Keratinocyte (primary cell): Measurements from ENCODE around the gene FOXD4L3. TPM values are rescaled to one million over a fixed set of nuclear protein-coding genes. Genes with fewer than 3 reads are reported as not detected.
"Not testable (repeated sequence)": the region's sequence is repeated elsewhere in the genome, so short reads cannot be mapped to it uniquely, and the experiment has no call there.

ENCODE experiments used
- DNase-seq: peaks from one replicate; pipeline ENCODE4 v3.0.0-alpha.2; 2011; ENCODE audit warnings: low read depth, missing footprints, low spot score
- FAIRE-seq: peaks from 2 replicates; lab custom pipeline; 2011; peaks lifted over from hg19 to GRCh38; lab: Jason Lieb, UNC
- H2AFZ ChIP-seq: 2 replicates; pipeline ENCODE4 v1.6.0; 2012; ENCODE audit warnings: low read length, control low read depth, inconsistent platforms; ENCODE audit not compliant: control insufficient read depth
- H3K27ac ChIP-seq: 2 replicates; pipeline ENCODE4 v1.5.1; 2011; ENCODE audit warnings: low read length; ENCODE audit not compliant: control insufficient read depth, insufficient read depth
- H3K27me3 ChIP-seq: 3 replicates; pipeline ENCODE4 v1.6.0; 2011; ENCODE audit warnings: low read length; ENCODE audit not compliant: control insufficient read depth, insufficient read depth; ENCODE audit errors: extremely low read depth
- H3K36me3 ChIP-seq, 2 experiments: 2 replicates in 1 of 2; 3 replicates in 1 of 2; pipeline ENCODE4 v1.5.1; 2011; ENCODE audit warnings: low read length in 2 of 2, mild to moderate bottlenecking in 1 of 2; ENCODE audit not compliant: control insufficient read depth in 2 of 2, insufficient read depth in 2 of 2; ENCODE audit errors: extremely low read depth in 1 of 2
- H3K4me1 ChIP-seq: 3 replicates; pipeline ENCODE4 v1.5.1; 2011; ENCODE audit warnings: low read length; ENCODE audit not compliant: control insufficient read depth, insufficient read depth; ENCODE audit errors: extremely low read depth
- H3K4me2 ChIP-seq: 3 replicates; pipeline ENCODE4 v1.6.0; 2011; ENCODE audit warnings: low read depth, low read length; ENCODE audit not compliant: control insufficient read depth, insufficient read depth; ENCODE audit errors: extremely low read depth
- H3K4me3 ChIP-seq, 3 experiments: fragments of 200-600 bp in 1 of 3; sonication (generic) in 1 of 3; 2 replicates in 2 of 3; 3 replicates in 1 of 3; pipeline ENCODE4 v1.5.1; 2011 to 2016; ENCODE audit warnings: low read length in 3 of 3, mild to moderate bottlenecking in 3 of 3, control low read depth in 2 of 3, inconsistent platforms in 1 of 3, low read depth in 1 of 3, mixed read lengths in 1 of 3, mixed run types in 1 of 3, moderate library complexity in 1 of 3; ENCODE audit not compliant: control insufficient read depth in 2 of 3, insufficient read depth in 2 of 3; ENCODE audit errors: extremely low read depth in 1 of 3
- H3K79me2 ChIP-seq: 2 replicates; pipeline ENCODE4 v1.6.0; 2012; ENCODE audit warnings: low read length; ENCODE audit not compliant: control insufficient read depth, insufficient read depth
- H3K9ac ChIP-seq: 3 replicates; pipeline ENCODE4 v1.6.0; 2011; ENCODE audit warnings: low read length; ENCODE audit not compliant: control insufficient read depth, insufficient read depth; ENCODE audit errors: extremely low read depth
- H3K9me1 ChIP-seq: 3 replicates; pipeline ENCODE4 v1.6.0; 2011; ENCODE audit warnings: low read length; ENCODE audit not compliant: control insufficient read depth, insufficient read depth; ENCODE audit errors: extremely low read depth
- H3K9me3 ChIP-seq: 2 replicates; pipeline ENCODE4 v1.5.1; 2012; ENCODE audit warnings: low read depth, low read length; ENCODE audit not compliant: control insufficient read depth
- H4K20me1 ChIP-seq: 3 replicates; pipeline ENCODE4 v1.6.0; 2011; ENCODE audit warnings: low read length; ENCODE audit not compliant: control insufficient read depth, insufficient read depth; ENCODE audit errors: extremely low read depth
- dilution Hi-C: fragments of 300-500 bp; cut with MboI; formaldehyde crosslinking; loops from one replicate; pipeline ENCODE4 v1.7.0; 2020; ENCODE audit warnings: low sequenced_read_pairs; ENCODE audit not compliant: extremely low pct_ligation_motif_present
- polyA plus RNA-seq, 5 experiments: library from polyadenylated mRNA; depleted of rRNA in 3 of 5; stranded (reverse) in 3 of 5; stranded (forward) in 1 of 5; unstranded in 1 of 5; fragments of >200 nt; gene quantifications; 1 replicate in 1 of 5; 2 replicates in 3 of 5; 3 replicates in 1 of 5; pipeline versions ENCODE4 v1.2.1 to v1.2.3, GENCODE V29; 2011 to 2012; ENCODE audit warnings: missing spikeins in 2 of 5, low read depth in 1 of 5, low replicate concordance in 1 of 5

Gene FOXD4L3
- polyA plus RNA-seq, 1 donor (not counting 4 experiments of a cell fraction or from before 2014, with no cell fraction given), result not detected

GRCh38 chr9:68318209-68318608 lies 15.5 kb downstream of the FOXD4L3 start:
- FAIRE-seq, H3K9me1 ChIP-seq, H3K4me2 ChIP-seq, H3K27ac ChIP-seq, H3K9me3 ChIP-seq, H4K20me1 ChIP-seq, H3K27me3 ChIP-seq, H2AFZ ChIP-seq, H3K4me3 ChIP-seq, H3K9ac ChIP-seq, H3K36me3 ChIP-seq, H3K79me2 ChIP-seq, DNase-seq, H3K4me1 ChIP-seq, dilution Hi-C loops: not testable (repeated sequence)

GRCh38 chr9:68323749-68324148 lies 21.1 kb downstream of the FOXD4L3 start:
- H3K36me3 ChIP-seq, H3K9me1 ChIP-seq, dilution Hi-C loops, H3K27ac ChIP-seq, H3K4me2 ChIP-seq, H3K79me2 ChIP-seq, H2AFZ ChIP-seq, DNase-seq, H3K9ac ChIP-seq, FAIRE-seq, H3K9me3 ChIP-seq, H3K4me3 ChIP-seq, H3K4me1 ChIP-seq, H4K20me1 ChIP-seq, H3K27me3 ChIP-seq: not testable (repeated sequence)

DNA sequence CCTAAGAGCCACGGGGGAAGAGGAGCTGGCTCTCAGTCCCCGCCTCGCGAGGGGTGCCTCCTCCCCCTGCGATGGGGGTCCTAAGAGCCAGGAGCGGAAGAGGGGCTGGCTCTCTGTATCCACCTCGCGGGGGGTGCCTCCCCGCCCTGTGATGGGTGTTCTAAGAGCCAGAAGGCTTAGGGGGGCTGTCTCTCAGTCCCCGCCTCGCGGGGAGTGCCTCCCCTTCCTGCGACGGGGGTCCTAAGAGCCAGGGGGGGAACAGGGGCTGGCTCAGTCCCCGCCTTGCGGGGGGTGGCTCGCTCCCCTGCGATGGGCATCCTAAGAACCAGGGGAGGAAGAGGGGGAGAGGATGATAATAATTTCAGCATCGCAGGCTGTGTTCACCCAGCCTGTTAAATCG lies 21.9 kb downstream of the FOXD4L3 start:
- FAIRE-seq, dilution Hi-C loops, H3K27me3 ChIP-seq: not testable (repeated sequence)

DNA sequence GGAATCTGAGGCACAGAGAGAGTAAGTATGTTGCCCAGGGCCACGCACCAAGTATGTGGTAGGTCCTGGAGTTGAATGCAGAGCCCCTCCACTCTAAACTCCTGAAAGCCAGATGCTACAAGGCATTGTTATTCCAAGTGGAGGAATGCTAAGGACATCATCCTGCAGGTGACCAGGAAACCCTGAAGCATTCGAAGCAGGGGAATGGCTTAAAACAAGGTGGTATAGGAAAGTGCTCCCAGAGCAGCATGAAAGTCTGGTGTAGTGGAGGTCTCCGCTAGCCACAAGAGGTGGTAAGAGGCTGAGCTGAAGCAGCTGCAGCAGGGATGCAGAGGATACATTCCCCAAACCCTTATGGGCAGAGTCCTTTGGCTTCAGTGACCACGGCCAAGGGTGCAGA lies 26.4 kb downstream of the FOXD4L3 start:
- H3K36me3 ChIP-seq, H3K9me3 ChIP-seq, H3K4me2 ChIP-seq, H3K9me1 ChIP-seq, H3K4me3 ChIP-seq, DNase-seq, dilution Hi-C loops, H3K27ac ChIP-seq, H3K79me2 ChIP-seq, H3K27me3 ChIP-seq, H2AFZ ChIP-seq, FAIRE-seq, H3K4me1 ChIP-seq, H4K20me1 ChIP-seq, H3K9ac ChIP-seq: not testable (repeated sequence)

More for the DNA sequence above, 21.9 kb downstream of the FOXD4L3 start:
- H3K9me3 ChIP-seq, H3K4me3 ChIP-seq, H3K9ac ChIP-seq, H3K36me3 ChIP-seq, H3K4me1 ChIP-seq, H3K79me2 ChIP-seq, H3K9me1 ChIP-seq, H4K20me1 ChIP-seq, H3K27ac ChIP-seq, DNase-seq, H2AFZ ChIP-seq, H3K4me2 ChIP-seq: not testable (repeated sequence)

DNA sequence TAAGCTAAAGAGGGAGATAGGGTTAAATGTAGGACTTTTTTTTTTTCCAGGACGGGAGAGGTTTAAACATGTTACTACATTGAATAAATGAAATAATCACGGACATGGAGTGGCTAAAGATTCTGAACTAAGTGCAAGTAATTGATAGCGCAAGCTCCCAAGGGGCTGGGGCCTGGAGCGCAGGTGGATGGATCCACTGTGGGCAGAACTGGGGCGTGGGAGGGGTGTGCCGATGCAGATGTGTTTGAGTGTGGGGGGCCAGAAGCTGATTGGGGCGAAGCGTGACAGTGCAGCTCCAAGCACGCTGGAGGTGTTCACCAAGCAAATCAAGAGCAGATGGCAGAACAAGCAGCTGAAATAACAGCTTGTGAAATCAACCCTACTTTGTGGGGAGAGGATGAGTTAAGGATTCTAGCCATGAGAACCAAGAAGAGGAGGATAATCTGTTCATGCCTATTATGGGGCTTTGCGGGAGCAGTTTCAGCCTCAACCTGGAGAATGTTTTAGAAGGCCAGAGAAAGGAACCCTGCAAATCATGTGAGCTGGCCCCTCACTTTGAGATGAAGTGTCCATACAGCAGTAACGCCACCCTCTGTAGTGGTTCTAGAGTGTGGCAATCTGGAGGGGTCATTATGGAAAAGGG lies 28.0 kb downstream of the FOXD4L3 start:
- H3K27ac ChIP-seq, H3K36me3 ChIP-seq, H3K79me2 ChIP-seq, H3K4me3 ChIP-seq, H4K20me1 ChIP-seq, dilution Hi-C loops, H3K9me1 ChIP-seq, H3K4me2 ChIP-seq, H2AFZ ChIP-seq, H3K4me1 ChIP-seq, H3K27me3 ChIP-seq, FAIRE-seq, DNase-seq, H3K9me3 ChIP-seq, H3K9ac ChIP-seq: not testable (repeated sequence)
